MM.1S (cell line): Measurements from ENCODE around the gene BNIP5.

ENCODE experiments used
- DNase-seq: peaks from one replicate; pipeline ENCODE4 v3.0.0-alpha.2; 2015
- H2AFZ ChIP-seq: fragments of 300-600 bp; sonication (generic); 2 replicates; pipeline ENCODE4 v1.6.0; 2016; ENCODE audit warnings: antibody characterized with exemption, low read length
- H3F3A ChIP-seq: fragments of 300-600 bp; sonication (generic); 2 replicates; pipeline ENCODE4 v1.6.1; 2016; ENCODE audit warnings: mild to moderate bottlenecking, antibody characterized with exemption, low read length, moderate library complexity, mixed read lengths; ENCODE audit not compliant: insufficient read depth
- H3K27ac ChIP-seq: fragments of 300-600 bp; sonication (generic); 2 replicates; pipeline ENCODE4 v1.5.1; 2016; ENCODE audit warnings: mild to moderate bottlenecking, low read length
- H3K27me3 ChIP-seq: fragments of 300-600 bp; sonication (generic); replicated peaks from 2 replicates; pipeline ENCODE4 v1.6.0; 2016; ENCODE audit warnings: low read length; ENCODE audit not compliant: insufficient read depth
- H3K36me3 ChIP-seq: fragments of 300-600 bp; sonication (generic); replicated peaks from 2 replicates; pipeline ENCODE4 v1.6.1; 2016; ENCODE audit warnings: mild to moderate bottlenecking, low read length, mixed read lengths; ENCODE audit not compliant: insufficient read depth
- H3K4me1 ChIP-seq: fragments of 300-600 bp; sonication (generic); 2 replicates; pipeline ENCODE4 v1.6.1; 2016; ENCODE audit warnings: low read length, mixed read lengths
- H3K4me2 ChIP-seq: fragments of 300-600 bp; sonication (generic); 2 replicates; pipeline ENCODE4 v1.6.0; 2016; ENCODE audit warnings: low read depth, low read length
- H3K4me3 ChIP-seq: fragments of 300-600 bp; sonication (generic); 2 replicates; pipeline ENCODE4 v1.5.1; 2016; ENCODE audit warnings: low read length, mixed read lengths
- H3K79me2 ChIP-seq: fragments of 300-600 bp; sonication (generic); 2 replicates; pipeline ENCODE4 v1.6.1; 2016; ENCODE audit warnings: mixed run types, low read length, mixed read lengths
- H3K9ac ChIP-seq: fragments of 300-600 bp; sonication (generic); 2 replicates; pipeline ENCODE4 v1.6.1; 2016; ENCODE audit warnings: low read length, mixed read lengths
- H3K9me2 ChIP-seq: fragments of 300-600 bp; sonication (generic); replicated peaks from 2 replicates; pipeline ENCODE4 v1.6.1; 2016; ENCODE audit warnings: mild to moderate bottlenecking, low read length, mixed read lengths; ENCODE audit not compliant: insufficient read depth
- H3K9me3 ChIP-seq: fragments of 300-600 bp; sonication (generic); replicated peaks from 2 replicates; pipeline ENCODE4 v1.6.1; 2016; ENCODE audit warnings: mild to moderate bottlenecking, low read length, mixed read lengths; ENCODE audit not compliant: insufficient read depth
- H4K20me1 ChIP-seq: fragments of 300-600 bp; sonication (generic); 2 replicates; pipeline ENCODE4 v1.6.1; 2016; ENCODE audit warnings: mild to moderate bottlenecking, low read length, moderate library complexity, mixed read lengths; ENCODE audit not compliant: insufficient read depth
- EZH2 ChIP-seq: fragments of 300-600 bp; sonication (generic); optimal IDR thresholded peaks from 2 replicates; pipeline ENCODE3; 2017; ENCODE audit warnings: low read depth, mild to moderate bottlenecking, antibody characterized with exemption, low read length, mixed read lengths
- EZH2phosphoT487 ChIP-seq: fragments of 300-600 bp; sonication (generic); IDR thresholded peaks from 2 replicates; pipeline ENCODE4 v1.6.1; 2018; ENCODE audit warnings: antibody characterized with exemption, low read length
- TF ChIP-seq, protein P1 (sequence below): fragments of 300-600 bp; sonication (generic); IDR thresholded peaks from 2 replicates; pipeline ENCODE4 v1.5.1; 2016; ENCODE audit warnings: antibody characterized with exemption, low read length, mixed read lengths

BNIP5 gene

DNA sequence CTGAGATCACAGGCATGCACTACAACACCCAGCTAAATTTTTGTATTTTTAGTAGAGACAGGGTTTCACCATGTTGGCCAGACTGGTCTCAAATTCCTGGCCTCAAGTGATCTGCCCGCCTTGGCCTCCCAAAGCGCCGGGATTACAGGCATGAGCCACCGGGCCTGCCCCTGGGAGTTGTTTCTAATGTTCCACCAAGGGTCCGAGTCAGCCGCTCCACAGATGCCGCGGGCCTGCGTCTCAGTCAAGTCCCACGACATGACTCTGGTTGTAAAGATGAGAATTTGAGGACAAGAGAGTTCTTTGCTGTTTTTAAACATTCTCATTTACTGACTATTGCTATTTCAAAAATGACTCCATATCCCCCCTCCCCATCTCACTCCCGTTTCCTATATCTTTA, 30.8 kb downstream of the BNIP5 start:
- Histone ChIP-seq H3K27ac (no peak overlapping the region), H4K20me1 (no peaks in the 10 kb centered on the region), H2AFZ (no peak overlapping the region), H3K36me3 (no peaks in the 10 kb centered on the region), H3F3A (no peaks in the 10 kb centered on the region), H3K9me2 (no peaks in the 10 kb centered on the region), H3K4me3 (no peak overlapping the region), H3K9me3 (no peaks in the 10 kb centered on the region), H3K79me2 (no peaks in the 10 kb centered on the region), H3K9ac (no peak overlapping the region), H3K4me2 (no peak overlapping the region), H3K4me1 (peaks cover 4% of the 10 kb centered on the region; the same call in 1 of the 2 replicates), H3K27me3 (no peaks in the 10 kb centered on the region)
- TF ChIP-seq EZH2 (no peak), EZH2phosphoT487 (no peak)
- TF ChIP-seq, protein P1, sequence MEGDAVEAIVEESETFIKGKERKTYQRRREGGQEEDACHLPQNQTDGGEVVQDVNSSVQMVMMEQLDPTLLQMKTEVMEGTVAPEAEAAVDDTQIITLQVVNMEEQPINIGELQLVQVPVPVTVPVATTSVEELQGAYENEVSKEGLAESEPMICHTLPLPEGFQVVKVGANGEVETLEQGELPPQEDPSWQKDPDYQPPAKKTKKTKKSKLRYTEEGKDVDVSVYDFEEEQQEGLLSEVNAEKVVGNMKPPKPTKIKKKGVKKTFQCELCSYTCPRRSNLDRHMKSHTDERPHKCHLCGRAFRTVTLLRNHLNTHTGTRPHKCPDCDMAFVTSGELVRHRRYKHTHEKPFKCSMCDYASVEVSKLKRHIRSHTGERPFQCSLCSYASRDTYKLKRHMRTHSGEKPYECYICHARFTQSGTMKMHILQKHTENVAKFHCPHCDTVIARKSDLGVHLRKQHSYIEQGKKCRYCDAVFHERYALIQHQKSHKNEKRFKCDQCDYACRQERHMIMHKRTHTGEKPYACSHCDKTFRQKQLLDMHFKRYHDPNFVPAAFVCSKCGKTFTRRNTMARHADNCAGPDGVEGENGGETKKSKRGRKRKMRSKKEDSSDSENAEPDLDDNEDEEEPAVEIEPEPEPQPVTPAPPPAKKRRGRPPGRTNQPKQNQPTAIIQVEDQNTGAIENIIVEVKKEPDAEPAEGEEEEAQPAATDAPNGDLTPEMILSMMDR, result no peak
- DNase-seq, result no peak

DNA sequence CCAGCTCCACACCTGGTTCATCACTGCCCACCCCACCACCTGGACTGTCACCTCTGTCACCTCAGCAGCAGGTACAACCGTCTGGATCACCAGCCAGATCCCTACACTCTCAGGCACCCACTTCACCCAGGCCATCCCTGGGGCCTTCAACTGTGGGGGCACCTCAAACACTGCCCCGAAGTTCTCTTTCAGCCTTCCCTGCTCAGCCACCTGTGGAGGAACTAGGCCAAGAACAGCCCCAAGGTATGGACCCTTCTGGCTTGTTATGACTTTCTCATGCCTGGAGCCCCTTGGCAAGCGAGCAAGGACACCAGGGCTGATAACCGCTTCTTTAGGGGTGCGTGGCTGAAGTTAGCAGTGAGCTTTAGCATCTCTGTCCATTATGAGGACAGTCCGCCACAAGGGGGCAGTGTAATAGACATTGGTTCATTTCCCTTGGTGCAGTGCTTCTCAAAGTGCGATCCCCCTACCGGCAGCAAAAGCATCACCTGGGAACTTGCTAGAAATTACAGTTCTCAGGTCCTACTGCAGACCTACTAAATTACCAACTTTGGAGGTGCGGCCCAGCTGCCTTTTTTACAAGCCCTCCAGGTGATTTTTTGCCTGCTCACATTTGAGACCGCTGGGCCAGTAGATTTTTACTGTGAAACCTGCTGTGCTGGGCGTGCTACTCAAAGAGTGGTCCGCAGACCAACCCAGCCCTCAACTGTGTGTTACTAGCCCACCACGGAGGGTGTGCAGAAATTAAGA, 34.3 kb downstream of the BNIP5 start:
- Histone ChIP-seq H3F3A (no peaks in the 10 kb centered on the region), H3K79me2 (no peaks in the 10 kb centered on the region), H3K27me3 (no peaks in the 10 kb centered on the region), H3K27ac (no peak overlapping the region), H3K4me3 (no peak overlapping the region), H3K36me3 (no peaks in the 10 kb centered on the region), H3K4me1 (peaks cover 4% of the 10 kb centered on the region; the same call in 1 of the 2 replicates), H3K9me3 (no peaks in the 10 kb centered on the region), H3K9me2 (no peaks in the 10 kb centered on the region), H4K20me1 (no peaks in the 10 kb centered on the region), H3K9ac (no peak overlapping the region), H3K4me2 (no peak overlapping the region), H2AFZ (peak overlapping the region; percentile 18; the same call in 1 of the 2 replicates)
- peak; percentile 92 for DNase-seq
- TF ChIP-seq EZH2 (no peak), EZH2phosphoT487 (no peak)
- TF ChIP-seq, protein P1, result peak; percentile 99

DNA sequence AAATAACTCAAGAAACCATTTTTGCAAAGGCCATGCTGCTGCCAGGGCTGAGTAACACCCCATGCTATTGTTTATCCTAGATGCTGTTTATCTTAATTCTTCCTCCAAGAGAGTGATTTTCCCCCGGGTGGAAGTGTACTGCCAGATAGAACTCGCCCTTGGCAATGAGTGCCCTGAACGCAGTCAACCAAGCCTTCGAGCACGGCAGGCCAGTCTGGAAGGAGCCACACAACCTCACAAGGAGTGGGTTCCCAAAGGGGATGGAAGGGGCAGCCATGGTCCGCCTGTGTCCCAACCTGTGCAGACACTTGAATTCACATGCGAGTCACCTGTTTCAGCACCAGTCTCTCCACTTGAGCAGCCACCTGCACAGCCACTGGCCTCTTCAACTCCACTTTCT, 34.9 kb downstream of the BNIP5 start:
- no peak overlapping the region for H3K4me2 ChIP-seq
- H4K20me1 ChIP-seq, result no peaks in the 10 kb centered on the region
- no peaks in the 10 kb centered on the region for H3K79me2 ChIP-seq
- H3K27me3 ChIP-seq, result no peaks in the 10 kb centered on the region
- no peaks in the 10 kb centered on the region for H3K36me3 ChIP-seq
- H3F3A ChIP-seq, result no peaks in the 10 kb centered on the region
- H3K9ac ChIP-seq, result no peak overlapping the region
- TF ChIP-seq, protein P1, result no peak
- no peak for TF ChIP-seq EZH2
- TF ChIP-seq EZH2phosphoT487, result no peak
- H3K4me1 ChIP-seq, result peaks cover 4% of the 10 kb centered on the region; the same call in 1 of the 2 replicates
- no peak overlapping the region for H3K27ac ChIP-seq
- no peaks in the 10 kb centered on the region for H3K9me2 ChIP-seq
- H3K9me3 ChIP-seq, result no peaks in the 10 kb centered on the region
- no peak overlapping the region for H2AFZ ChIP-seq
- no peak for DNase-seq
- H3K4me3 ChIP-seq, result no peak overlapping the region
